ENCODE results near the gene FOXC2.

Gene FOXC2

DNA sequence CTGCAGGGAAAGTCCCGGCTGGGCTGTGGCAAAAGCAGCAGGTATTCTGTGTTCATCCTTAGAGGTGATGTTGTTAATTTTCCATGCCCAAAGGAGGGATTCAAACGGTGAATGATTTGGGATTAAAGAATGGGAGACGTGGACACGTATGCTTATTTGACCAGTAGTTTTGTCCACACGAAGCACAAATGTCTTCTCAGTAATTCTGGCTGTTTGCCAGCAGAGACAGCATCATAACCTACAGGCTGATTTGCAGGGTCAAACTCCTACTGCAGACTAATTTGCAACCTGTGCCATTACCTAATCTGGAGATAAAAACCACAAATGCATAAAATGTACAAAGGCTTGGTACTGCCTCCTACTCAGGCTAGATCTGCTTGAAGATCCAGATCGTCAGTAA is 25.7 kb upstream of the FOXC2 start:
- TF ChIP-seq POLR2AphosphoS5 (IDR thresholded peaks at IDR 0.05; ENCODE audit: low read depth, low read length) = no peak
- no peak for TF ChIP-seq TAF1 (IDR thresholded peaks at IDR 0.05; ENCODE audit: borderline replicate concordance, insufficient read depth, low read length)
- TF ChIP-seq FOXP2 (optimal IDR thresholded peaks at IDR 0.05; ENCODE audit: borderline replicate concordance, extremely low read depth, extremely low read length, insufficient read depth) = no peak
- TF ChIP-seq SIN3A (IDR thresholded peaks at IDR 0.05; ENCODE audit: borderline replicate concordance, insufficient read depth, low read length) = no peak
- TF ChIP-seq, protein P1, sequence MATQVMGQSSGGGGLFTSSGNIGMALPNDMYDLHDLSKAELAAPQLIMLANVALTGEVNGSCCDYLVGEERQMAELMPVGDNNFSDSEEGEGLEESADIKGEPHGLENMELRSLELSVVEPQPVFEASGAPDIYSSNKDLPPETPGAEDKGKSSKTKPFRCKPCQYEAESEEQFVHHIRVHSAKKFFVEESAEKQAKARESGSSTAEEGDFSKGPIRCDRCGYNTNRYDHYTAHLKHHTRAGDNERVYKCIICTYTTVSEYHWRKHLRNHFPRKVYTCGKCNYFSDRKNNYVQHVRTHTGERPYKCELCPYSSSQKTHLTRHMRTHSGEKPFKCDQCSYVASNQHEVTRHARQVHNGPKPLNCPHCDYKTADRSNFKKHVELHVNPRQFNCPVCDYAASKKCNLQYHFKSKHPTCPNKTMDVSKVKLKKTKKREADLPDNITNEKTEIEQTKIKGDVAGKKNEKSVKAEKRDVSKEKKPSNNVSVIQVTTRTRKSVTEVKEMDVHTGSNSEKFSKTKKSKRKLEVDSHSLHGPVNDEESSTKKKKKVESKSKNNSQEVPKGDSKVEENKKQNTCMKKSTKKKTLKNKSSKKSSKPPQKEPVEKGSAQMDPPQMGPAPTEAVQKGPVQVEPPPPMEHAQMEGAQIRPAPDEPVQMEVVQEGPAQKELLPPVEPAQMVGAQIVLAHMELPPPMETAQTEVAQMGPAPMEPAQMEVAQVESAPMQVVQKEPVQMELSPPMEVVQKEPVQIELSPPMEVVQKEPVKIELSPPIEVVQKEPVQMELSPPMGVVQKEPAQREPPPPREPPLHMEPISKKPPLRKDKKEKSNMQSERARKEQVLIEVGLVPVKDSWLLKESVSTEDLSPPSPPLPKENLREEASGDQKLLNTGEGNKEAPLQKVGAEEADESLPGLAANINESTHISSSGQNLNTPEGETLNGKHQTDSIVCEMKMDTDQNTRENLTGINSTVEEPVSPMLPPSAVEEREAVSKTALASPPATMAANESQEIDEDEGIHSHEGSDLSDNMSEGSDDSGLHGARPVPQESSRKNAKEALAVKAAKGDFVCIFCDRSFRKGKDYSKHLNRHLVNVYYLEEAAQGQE (IDR thresholded peaks at IDR 0.05; ENCODE audit: insufficient read depth in 1 of 2, low read depth in 2 of 2, low read length in 2 of 2) = no peak

DNA sequence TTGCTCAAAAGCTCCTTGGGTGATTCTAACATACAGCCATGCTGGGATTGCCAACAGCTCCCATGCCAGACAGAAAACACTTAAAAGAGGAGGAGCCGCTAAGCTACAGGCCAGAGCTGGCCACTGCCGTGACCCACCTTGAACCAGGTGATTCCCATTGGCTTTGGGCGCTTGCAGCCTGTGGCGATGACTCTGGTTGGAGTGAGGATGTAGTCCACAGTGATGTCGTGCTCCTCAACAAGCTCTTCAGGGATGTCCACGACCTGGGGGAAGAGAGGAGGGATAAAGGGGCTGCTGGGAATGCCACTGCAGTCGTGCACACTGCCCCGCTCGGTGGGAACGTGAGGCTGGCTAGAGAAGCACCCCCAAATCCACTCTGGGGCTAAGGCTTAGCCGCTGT is 25.1 kb upstream of the FOXC2 start:
- TF ChIP-seq SIN3A (IDR thresholded peaks at IDR 0.05; ENCODE audit: borderline replicate concordance, insufficient read depth, low read length) = no peak

DNA sequence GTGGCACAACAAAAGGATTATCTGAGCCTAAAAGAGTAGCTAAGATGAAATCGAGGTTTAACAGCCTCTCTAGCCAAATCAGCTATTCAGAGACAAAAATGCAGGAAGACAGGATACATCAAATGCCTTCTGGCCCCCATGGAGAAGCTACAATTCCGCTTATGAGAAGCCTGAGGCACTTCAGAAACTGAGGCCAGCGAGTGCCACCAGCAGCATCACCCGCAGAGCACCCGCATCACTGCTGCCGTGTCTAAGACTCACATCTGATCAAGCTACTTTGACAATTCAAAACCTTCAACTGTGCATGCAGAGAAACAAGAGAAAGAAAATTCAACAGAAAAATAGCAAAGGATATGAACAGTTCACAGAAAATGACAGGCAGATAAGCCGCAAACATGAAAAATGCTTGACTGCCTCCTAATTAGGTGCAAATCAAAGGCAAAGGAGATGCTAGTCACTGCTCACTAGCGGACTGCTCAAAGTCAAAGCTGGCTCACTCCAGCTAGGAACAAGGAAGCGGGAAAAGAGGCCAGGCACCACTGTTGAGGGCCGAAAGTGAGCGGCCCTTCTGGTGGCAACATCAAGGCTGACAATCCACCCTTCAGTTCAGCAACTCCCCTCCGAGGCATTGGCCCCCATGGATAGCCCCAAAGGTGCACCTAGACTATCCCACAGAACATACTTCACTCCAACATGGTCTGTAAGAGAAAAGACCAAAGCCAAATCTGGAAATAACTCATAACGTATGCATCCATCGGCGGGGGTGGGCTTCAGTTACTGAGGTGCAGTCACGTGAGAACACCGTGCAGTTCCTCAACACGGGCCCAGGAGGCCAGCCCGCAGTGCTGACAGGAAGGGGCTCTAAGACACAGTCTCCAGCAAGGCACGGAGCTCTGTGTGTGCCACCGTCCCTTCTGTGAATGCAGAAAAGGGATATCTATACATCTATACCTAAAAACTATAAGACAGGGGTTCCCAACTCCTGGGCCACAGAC is 23.6 kb upstream of the FOXC2 start:
- no peak for TF ChIP-seq TAF1 (IDR thresholded peaks at IDR 0.05; ENCODE audit: borderline replicate concordance, insufficient read depth, low read length)
- no peak for TF ChIP-seq POLR2AphosphoS5 (IDR thresholded peaks at IDR 0.05; ENCODE audit: low read depth, low read length)
- TF ChIP-seq, protein P1 (IDR thresholded peaks at IDR 0.05; ENCODE audit: insufficient read depth in 1 of 2, low read depth in 2 of 2, low read length in 2 of 2) = no peak
- TF ChIP-seq FOXP2 (optimal IDR thresholded peaks at IDR 0.05; ENCODE audit: borderline replicate concordance, extremely low read depth, extremely low read length, insufficient read depth) = no peak

DNA sequence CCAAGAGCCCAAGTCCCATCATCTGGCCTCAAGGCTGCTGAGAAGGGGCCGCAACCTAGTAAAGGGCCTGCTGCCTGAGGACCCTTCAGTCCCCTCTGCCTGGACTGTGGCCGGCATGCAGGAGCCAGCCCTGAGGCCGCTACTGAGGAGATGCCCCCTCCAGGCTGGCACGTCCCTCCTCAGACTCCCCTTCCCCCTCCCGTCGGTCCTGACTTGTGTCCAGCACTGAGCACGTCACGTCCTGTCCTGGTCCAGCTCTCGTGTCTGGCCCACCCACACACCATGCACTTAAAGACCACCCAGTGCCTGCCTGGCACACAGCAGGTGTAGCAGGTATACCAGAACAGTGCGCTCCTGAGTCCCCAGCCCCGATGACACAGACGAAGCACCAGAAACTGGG is 21.1 kb upstream of the FOXC2 start:
- TF ChIP-seq POLR2AphosphoS5 (IDR thresholded peaks at IDR 0.05; ENCODE audit: low read depth, low read length) (no peak), TAF1 (IDR thresholded peaks at IDR 0.05; ENCODE audit: borderline replicate concordance, insufficient read depth, low read length) (no peak), FOXP2 (optimal IDR thresholded peaks at IDR 0.05; ENCODE audit: borderline replicate concordance, extremely low read depth, extremely low read length, insufficient read depth) (no peak), SIN3A (IDR thresholded peaks at IDR 0.05; ENCODE audit: borderline replicate concordance, insufficient read depth, low read length) (no peak)
- TF ChIP-seq, protein P1 (IDR thresholded peaks at IDR 0.05; ENCODE audit: insufficient read depth in 1 of 2, low read depth in 2 of 2, low read length in 2 of 2) = no peak

DNA sequence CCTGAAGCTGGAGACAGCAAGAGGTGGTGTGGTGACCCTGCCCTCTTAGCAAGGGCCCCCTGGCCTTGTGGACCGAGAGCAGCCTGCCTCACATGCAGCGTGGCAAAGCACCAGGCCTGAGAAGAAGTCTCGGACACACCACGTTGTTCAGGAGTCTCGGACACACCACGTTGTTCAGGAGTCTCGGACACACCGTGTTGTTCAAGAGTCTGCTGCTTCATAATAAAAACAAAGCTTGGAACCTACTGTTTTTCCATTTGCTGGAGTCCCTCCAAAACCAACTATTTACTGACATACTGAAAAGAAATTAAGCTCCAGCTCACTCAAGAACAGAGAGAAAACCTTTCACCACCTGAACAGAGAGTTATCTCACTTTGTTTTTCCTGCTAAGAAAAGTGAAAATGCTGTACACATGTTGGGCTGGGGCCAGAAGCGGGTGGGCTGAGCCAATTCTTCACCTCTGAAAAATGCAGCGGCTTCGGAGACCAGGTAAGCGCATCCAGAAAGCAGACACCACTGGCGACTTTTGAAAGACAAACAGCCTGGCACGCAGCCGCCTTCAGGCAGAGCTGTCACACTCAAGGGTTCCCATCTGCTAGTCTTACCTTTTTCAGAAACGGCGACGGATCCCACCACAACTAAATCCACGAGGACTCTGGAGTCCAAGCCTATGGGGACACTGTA is 20.5 kb upstream of the FOXC2 start:
- TF ChIP-seq TAF1 (IDR thresholded peaks at IDR 0.05; ENCODE audit: borderline replicate concordance, insufficient read depth, low read length) (no peak), POLR2AphosphoS5 (IDR thresholded peaks at IDR 0.05; ENCODE audit: low read depth, low read length) (no peak), SIN3A (IDR thresholded peaks at IDR 0.05; ENCODE audit: borderline replicate concordance, insufficient read depth, low read length) (no peak), FOXP2 (optimal IDR thresholded peaks at IDR 0.05; ENCODE audit: borderline replicate concordance, extremely low read depth, extremely low read length, insufficient read depth) (no peak)
- TF ChIP-seq, protein P1 (IDR thresholded peaks at IDR 0.05; ENCODE audit: insufficient read depth in 1 of 2, low read depth in 2 of 2, low read length in 2 of 2) = no peak

All from PFSK-1 (cell line).